K562 (cell line): ENCODE results near the gene RAE1. TPM values are rescaled to one million over a fixed set of nuclear protein-coding genes. Genes with fewer than 3 reads are reported as not detected.

Source experiments
- CHD1 ChIP-seq: fragments of 200-600 bp; sonication (generic); IDR thresholded peaks from one replicate; pipeline ENCODE4 v1.6.1; 2012; ENCODE audit warnings: mild to moderate bottlenecking, moderate library complexity, low read length, inconsistent platforms
- PHB2 ChIP-seq: fragments of 450-650 bp; IDR thresholded peaks from 2 replicates; pipeline ENCODE4 v1.6.1; 2017; ENCODE audit warnings: low read depth
- POLR2H ChIP-seq: IDR thresholded peaks from 2 replicates; pipeline ENCODE4 v1.6.1; 2016; ENCODE audit warnings: missing genetic modification characterization, low read depth, mild to moderate bottlenecking, control low read depth, missing compliant biosample characterization, moderate library complexity
- polyA plus RNA-seq, 8 experiments: library from polyadenylated mRNA; depleted of rRNA in 4 of 8; stranded (reverse) in 5 of 8; unstranded in 3 of 8; fragments of >200 nt; fragmentation: Nextera tagmentation in 2 of 8; fragmentation: Illumina TruSeq in 1 of 8; extraction: Ambion mirVana in 2 of 8; extraction: Trizol in 1 of 8; gene quantifications; 2 replicates each; pipeline versions ENCODE4 v1.2.1 to v1.2.3, GENCODE V29; 2011 to 2014; ENCODE audit warnings: inconsistent platforms in 1 of 8, missing spikeins in 1 of 8
- total RNA-seq, 7 experiments: library from RNA; depleted of rRNA in 6 of 7; stranded (reverse); fragments of >200 nt in 6 of 7; fragmentation: Illumina TruSeq in 2 of 7; extraction: Trizol in 2 of 7; gene quantifications; 2 replicates each; pipeline versions ENCODE4 v1.2.1 to v1.2.3, GENCODE V29; 2011 to 2021; ENCODE audit warnings: low replicate concordance in 1 of 7
- TF ChIP-seq, protein P1 (sequence below): fragments of 450-650 bp; IDR thresholded peaks from 2 replicates; pipeline ENCODE4 v1.6.1; 2016; ENCODE audit warnings: low read depth
- TF ChIP-seq, protein P2 (sequence below): fragments of 450-650 bp; IDR thresholded peaks from 2 replicates; pipeline ENCODE4 v1.7.1; 2018; ENCODE audit warnings: mild to moderate bottlenecking, low read depth; ENCODE audit not compliant: partially characterized antibody

Gene RAE1
- total and polyA plus RNA-seq, 9 of the 15 experiments (the other 6 are each of a cell fraction or from before 2014, with no cell fraction given) = 33.7 to 248 (median 77.7) TPM

DNA sequence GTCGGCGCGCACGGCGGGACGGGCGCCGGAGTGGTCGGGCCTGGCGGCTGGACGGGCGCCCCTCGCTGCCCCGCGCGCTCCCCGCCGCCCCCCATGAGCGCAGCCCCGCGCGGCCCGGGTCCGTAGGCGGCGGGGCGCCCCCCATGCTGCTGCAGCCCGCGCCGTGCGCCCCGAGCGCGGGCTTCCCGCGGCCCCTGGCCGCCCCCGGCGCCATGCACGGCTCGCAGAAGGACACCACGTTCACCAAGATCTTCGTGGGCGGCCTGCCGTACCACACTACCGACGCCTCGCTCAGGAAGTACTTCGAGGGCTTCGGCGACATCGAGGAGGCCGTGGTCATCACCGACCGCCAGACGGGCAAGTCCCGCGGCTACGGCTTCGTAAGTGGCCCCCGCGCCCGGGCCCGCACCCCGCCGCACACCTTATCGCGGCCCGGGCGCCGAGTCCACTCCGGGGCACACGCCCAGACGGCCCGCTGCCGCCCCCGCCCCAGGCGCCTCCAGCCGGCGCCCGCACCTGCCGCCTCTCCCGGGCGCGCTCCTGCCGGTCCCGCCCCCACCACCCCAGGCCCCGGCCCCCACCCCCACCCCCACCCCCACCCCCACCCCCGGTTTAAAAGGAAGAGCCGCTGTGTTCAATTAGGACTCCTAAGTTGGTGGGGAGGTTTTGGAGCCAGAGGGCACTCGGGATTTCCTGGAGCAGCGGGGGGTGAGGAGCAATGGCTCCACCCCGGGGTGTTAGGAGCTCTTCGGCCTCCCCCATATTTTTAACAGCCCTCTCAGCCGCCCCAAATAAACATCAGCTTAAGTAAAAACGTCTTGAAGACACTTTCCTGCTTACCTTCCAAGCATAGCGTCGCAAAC lies 40.6 kb downstream of the RAE1 start (continued):
- TF ChIP-seq, protein P1, sequence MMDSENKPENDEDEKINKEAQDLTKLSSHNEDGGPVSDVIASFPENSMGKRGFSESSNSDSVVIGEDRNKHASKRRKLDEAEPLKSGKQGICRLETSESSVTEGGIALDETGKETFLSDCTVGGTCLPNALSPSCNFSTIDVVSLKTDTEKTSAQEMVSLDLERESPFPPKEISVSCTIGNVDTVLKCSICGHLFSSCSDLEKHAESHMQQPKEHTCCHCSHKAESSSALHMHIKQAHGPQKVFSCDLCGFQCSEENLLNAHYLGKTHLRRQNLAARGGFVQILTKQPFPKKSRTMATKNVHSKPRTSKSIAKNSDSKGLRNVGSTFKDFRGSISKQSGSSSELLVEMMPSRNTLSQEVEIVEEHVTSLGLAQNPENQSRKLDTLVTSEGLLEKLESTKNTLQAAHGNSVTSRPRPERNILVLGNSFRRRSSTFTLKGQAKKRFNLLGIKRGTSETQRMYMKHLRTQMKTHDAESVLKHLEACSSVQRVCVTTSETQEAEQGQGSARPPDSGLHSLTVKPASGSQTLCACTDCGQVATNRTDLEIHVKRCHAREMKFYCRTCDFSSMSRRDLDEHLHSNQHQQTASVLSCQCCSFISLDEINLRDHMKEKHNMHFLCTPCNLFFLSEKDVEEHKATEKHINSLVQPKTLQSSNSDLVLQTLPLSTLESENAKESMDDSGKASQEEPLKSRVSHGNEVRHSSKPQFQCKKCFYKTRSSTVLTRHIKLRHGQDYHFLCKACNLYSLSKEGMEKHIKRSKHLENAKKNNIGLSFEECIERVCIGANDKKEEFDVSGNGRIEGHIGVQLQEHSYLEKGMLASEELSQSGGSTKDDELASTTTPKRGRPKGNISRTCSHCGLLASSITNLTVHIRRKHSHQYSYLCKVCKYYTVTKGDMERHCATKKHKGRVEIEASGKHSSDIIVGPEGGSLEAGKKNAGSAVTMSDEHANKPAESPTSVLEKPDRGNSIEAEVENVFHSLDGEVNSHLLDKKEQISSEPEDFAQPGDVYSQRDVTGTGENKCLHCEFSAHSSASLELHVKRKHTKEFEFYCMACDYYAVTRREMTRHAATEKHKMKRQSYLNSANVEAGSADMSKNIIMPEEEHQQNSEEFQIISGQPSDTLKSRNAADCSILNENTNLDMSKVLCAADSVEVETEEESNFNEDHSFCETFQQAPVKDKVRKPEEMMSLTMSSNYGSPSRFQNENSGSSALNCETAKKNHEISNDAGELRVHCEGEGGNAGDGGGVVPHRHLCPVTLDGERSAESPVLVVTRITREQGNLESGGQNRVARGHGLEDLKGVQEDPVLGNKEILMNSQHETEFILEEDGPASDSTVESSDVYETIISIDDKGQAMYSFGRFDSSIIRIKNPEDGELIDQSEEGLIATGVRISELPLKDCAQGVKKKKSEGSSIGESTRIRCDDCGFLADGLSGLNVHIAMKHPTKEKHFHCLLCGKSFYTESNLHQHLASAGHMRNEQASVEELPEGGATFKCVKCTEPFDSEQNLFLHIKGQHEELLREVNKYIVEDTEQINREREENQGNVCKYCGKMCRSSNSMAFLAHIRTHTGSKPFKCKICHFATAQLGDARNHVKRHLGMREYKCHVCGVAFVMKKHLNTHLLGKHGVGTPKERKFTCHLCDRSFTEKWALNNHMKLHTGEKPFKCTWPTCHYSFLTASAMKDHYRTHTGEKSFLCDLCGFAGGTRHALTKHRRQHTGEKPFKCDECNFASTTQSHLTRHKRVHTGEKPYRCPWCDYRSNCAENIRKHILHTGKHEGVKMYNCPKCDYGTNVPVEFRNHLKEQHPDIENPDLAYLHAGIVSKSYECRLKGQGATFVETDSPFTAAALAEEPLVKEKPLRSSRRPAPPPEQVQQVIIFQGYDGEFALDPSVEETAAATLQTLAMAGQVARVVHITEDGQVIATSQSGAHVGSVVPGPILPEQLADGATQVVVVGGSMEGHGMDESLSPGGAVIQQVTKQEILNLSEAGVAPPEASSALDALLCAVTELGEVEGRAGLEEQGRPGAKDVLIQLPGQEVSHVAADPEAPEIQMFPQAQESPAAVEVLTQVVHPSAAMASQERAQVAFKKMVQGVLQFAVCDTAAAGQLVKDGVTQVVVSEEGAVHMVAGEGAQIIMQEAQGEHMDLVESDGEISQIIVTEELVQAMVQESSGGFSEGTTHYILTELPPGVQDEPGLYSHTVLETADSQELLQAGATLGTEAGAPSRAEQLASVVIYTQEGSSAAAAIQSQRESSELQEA = no peak
- peak; percentile 71 for TF ChIP-seq CHD1
- no peak for TF ChIP-seq PHB2
- no peak for TF ChIP-seq POLR2H (tag)
- TF ChIP-seq, protein P2, sequence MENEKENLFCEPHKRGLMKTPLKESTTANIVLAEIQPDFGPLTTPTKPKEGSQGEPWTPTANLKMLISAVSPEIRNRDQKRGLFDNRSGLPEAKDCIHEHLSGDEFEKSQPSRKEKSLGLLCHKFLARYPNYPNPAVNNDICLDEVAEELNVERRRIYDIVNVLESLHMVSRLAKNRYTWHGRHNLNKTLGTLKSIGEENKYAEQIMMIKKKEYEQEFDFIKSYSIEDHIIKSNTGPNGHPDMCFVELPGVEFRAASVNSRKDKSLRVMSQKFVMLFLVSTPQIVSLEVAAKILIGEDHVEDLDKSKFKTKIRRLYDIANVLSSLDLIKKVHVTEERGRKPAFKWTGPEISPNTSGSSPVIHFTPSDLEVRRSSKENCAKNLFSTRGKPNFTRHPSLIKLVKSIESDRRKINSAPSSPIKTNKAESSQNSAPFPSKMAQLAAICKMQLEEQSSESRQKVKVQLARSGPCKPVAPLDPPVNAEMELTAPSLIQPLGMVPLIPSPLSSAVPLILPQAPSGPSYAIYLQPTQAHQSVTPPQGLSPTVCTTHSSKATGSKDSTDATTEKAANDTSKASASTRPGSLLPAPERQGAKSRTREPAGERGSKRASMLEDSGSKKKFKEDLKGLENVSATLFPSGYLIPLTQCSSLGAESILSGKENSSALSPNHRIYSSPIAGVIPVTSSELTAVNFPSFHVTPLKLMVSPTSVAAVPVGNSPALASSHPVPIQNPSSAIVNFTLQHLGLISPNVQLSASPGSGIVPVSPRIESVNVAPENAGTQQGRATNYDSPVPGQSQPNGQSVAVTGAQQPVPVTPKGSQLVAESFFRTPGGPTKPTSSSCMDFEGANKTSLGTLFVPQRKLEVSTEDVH = no peak
